NAMALWA (cell line): ENCODE measurements around the gene GRM8.

Experiments used
- DNase-seq: peaks from one replicate; pipeline ENCODE4 v3.0.0-alpha.2; 2015; ENCODE audit warnings: low spot score

Gene GRM8

GRCh38 chr7:127252778-127253280 lies at the start of gene GRM8:
Gene GRM8, minus strand, starts transcription at chr7:127252941.
- no peak for DNase-seq

DNA sequence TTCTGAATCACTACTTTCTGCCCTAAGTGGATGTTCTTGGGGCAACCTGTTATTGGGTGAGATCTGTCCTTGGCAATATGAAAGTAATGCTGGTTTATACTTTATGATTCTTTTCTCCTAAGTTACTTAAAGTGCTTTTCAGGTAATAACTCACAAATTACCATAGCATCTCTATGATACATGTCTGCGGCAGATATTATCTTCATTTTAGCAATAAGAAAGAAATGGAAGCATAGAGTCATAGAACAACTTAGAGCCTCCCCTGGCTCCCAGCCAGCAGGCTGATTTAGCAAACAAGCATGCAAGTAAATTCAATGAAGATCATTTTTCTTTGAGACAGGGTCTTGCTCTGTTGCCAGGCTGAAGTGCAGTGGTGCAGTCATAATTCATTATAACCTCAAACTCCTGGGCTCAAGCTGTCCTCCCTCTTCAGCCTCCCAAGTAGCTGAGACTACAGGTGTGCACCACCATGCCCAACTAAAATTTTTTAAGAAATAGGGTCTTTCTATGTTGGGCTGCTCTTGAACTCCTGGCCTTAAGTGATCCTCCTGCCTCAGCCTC lies 38.1 kb upstream of the GRM8 start:
- DNase-seq = no peak

DNA sequence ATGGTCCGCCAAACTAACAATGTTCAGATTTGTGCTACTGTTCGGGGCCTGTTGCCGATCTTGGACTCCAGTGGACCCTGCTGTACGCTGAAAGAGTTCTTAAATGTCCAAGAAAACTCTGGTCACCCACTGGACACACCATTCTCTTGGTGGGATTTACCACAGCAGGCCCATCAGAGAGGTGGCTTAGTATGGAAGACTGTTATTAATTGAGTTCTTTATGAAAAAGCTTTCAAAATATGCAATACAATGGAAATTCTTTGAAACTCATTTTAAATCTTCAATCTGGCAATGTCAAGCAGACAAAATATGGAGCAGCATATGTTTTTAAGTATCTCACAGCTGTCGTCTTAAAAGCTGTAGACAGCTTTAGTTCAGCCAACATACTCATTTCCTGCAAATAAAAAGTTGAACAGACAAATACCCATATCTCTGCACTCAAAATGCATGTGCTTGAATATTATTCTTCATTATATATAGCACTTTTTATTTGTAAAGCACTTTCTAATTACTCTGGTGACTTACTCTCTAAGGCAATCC lies 37.4 kb upstream of the GRM8 start:
- no peak for DNase-seq

GRCh38 chr7:127287133-127287532 lies 34.4 kb upstream of the GRM8 start:
- no peak for DNase-seq

- no peak for DNase-seq
Measured at GRCh38 chr7:127270093-127270492, 17.4 kb upstream of the GRM8 start.

GRCh38 chr7:127266047-127266446 lies 13.3 kb upstream of the GRM8 start:
- no peak for DNase-seq

GRCh38 chr7:127264219-127264618 lies 11.5 kb upstream of the GRM8 start:
- no peak for DNase-seq

GRCh38 chr7:127258111-127258510 lies 5.4 kb upstream of the GRM8 start:
- no peak for DNase-seq

- DNase-seq = no peak
Measured at GRCh38 chr7:127257086-127257485, 4.3 kb upstream of the GRM8 start.

DNA sequence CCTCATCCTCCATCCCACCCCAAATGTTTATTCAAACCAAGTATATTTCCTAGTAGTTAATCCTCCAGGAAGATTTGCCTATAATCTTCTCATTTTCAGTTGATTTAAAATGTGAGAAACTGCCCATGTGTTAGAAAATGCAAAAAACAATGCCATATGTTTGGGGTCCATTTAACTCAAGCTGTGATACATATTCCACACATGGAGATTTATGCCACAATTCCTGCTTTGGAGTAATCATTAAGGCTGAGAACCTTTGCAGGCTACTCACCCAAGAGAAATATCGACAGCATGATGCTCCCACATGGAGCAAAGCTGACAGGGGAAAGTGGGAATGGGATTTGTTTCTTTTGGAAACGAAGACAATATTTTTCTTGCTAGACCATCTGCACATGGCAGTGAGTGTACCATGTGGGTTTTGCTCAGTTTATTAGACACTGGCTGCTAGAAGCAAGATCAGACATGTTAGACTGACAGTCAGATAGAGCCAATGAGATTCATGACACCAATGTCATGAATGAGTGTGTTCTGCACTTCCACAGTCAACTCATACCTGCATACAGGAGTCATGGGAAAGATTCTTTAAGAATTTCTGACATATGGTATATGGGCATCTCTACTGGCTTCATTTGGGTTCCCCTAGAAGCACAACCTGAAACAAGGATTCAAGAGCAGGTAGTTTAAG lies 3.4 kb upstream of the GRM8 start:
- DNase-seq = no peak

- DNase-seq = no peak
Measured at GRCh38 chr7:127254163-127254684, 1.5 kb upstream of the GRM8 start.

- peak; percentile 71 for DNase-seq
Measured at GRCh38 chr7:127253281-127254162, 781 bp upstream of the GRM8 start.

DNA sequence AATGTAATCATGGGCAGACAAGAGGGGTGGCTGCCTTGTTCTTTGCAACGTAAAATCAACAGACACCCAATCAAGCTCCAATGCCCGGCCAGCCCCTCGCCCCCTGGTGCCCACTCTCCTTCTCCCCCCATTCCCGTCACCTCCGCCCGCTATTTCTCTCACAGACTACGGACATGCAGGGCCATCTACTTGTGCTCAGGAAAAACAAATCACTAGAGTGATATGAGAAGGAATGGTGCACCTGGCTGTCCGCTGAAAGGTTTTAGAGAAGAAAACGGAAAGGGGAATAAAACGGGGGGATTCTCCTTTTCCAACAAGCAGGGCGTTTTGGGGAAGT lies 396 bp downstream of the GRM8 start:
- no peak for DNase-seq

DNA sequence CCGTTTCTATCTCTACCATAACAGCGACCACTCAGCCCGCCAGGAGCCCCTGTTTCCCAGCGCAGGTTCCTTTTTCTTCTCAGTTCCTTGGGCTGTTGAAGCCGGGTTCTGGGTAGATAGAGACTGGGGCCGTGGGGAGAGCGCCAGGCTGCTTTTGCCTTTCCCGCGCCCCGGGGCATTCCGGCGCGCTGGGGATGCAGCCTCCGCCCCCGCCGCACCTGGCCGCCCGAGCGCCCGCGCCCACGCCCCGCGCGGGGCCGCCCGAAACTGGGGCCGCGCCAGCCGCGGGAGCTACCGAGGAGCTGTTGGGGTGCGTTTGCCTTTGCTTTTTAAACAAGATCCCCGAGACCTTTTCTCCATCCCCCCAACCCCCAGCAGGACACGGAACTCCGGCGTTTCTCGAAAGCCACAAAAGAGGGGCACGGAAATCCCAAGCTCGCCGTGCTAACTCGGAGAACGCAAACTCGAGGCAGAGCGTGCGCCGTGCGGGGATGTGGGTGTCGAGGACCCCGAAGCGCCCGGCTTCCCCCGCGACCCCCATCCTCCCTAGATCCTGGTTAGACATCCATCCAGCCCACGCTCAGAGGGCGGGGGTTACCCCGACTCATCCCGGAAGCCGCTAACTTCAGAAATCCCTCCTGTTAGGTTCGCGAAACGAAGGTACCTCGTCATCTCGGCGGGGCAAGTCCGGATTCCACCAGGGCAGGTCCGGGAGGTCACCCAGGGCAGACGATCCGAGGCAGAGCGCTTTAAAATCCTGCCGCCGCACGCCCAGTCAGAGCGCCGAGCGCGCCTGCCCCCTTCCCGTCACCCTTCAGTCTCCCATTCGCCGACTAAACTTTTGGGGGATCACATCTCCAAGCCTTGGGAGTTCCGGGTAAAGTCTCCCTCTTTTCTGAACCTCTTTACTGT lies 1.0 kb downstream of the GRM8 start:
- no peak for DNase-seq

DNA sequence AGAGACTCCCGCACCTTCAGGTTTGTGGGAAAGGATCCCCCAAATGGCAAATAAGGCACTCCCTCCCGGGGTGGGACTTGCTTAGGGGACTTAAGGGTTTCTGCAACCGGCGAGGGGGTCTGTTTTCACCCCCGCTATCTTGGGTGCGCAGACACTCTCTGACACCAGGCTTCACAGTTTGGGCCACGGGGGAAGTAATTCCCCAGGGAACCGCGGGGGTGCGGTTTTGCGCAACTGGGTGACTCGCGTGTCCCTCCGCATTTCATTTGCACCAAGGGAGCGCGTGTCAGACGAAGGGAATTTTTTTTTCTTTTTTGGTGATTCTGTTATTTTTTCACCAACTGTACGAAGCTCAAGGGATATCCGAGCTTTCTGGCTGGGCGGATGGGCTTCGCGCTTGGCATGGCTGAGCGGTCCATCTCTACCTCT lies 1.7 kb downstream of the GRM8 start:
- no peak for DNase-seq

DNA sequence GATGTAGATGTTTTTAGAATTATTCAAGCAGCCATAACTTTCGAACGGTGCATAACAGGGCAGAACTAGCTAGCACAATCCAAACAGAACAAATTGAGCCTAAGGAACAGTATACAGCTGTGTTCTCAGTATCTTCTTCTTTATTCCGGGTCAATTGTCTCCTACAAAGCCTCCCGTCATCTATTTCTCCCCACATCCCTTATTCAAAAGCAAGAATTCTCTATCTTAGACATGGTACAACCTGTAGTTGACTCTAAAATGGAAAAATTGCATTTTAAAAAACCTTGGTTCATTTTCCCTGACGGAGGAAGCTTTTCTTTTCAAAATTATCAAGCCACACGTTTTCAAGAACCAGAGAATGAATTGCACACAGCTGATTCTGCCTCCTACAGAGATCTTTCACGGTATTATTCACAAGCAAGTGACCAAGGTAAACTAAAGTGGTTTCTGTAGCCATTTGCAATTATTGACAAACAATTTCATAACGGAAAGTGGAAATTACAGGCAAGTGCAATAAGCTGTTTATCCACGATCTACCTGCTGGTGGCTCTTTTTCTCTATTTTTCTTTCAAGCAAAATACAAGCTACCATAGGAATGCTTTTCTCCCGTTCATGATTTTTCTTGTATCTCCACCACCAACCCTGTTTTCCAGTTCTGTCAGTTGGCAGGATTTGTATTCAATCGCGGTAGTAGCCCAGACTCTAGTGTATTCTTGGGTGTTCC lies 2.3 kb downstream of the GRM8 start:
- DNase-seq = peak; percentile 15

GRCh38 chr7:127245607-127246006 lies 7.1 kb downstream of the GRM8 start:
- DNase-seq = no peak

DNA sequence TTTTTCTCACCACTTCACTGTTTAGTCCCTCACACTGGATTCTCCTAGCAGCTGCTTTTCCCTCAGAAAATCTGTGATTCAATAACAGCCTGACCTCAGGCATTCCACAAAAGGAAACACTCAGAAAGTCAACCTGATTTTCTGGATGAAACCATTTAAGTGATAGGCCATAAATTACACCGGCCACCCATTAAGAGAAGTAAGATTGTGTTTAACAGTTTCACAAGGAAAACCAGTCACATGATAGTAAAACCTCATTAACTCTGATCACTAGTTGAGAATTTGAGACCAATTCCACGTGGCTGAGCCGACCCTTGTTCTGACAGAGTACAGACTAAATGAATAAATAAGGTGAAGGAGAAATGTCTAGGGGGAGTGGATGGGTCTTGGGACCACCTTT lies 7.7 kb downstream of the GRM8 start:
- DNase-seq = no peak

- DNase-seq = peak; percentile 44
Measured at GRCh38 chr7:127239814-127240213, 12.9 kb downstream of the GRM8 start.

DNA sequence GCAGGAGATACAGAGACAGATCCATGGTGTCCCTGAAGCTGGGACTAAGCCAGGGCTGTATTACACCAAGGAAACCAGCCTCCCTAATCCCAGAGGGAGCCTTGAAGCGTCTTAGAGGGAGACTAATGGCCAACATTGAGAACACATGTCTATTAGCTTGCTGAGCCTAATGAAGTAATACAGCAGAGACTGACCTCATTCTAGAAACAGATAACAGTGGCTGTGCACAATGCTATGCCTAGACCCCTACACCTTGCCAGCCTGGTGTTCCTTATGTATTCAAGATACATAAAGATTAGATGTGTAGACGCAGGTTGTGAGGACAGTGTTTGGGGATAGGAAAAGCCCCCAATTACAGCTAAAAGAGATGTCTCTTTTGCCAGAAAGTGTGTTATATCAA lies 19.1 kb downstream of the GRM8 start:
- no peak for DNase-seq

GRCh38 chr7:127231415-127231814 lies 21.3 kb downstream of the GRM8 start:
- DNase-seq = no peak
